RCC 7860 (cell line): ENCODE data around the gene CLN3.
A peak's percentile ranks its signal among the peaks of the same experiment; 100 is the strongest.
"Not testable (repeated sequence)": the region's sequence is repeated elsewhere in the genome, so short reads cannot be mapped to it uniquely, and the experiment has no call there.

Source experiments
- DNase-seq: peaks from one replicate; pipeline ENCODE4 v3.0.0-alpha.2; 2015; ENCODE audit warnings: low spot score
- FAIRE-seq: peaks from 2 replicates; lab custom pipeline; 2012; peaks lifted over from hg19 to GRCh38; lab: Jason Lieb, UNC

CLN3 gene

GRCh38 chr16:28491970-28492474 is at the start of gene CLN3:
Gene CLN3, minus strand, starts transcription at chr16:28492074. Its CDS starts 315 bp downstream, at chr16:28491759.
- FAIRE-seq, result peak; percentile 35
- peak; percentile 87 for DNase-seq

- DNase-seq (no peak), FAIRE-seq (no peak)
Measured at GRCh38 chr16:28540346-28540745, 48.5 kb upstream of the CLN3 start.

GRCh38 chr16:28538733-28539596 is 47.1 kb upstream of the CLN3 start, which contains the start of gene NUPR1:
Gene NUPR1, minus strand, starts transcription at chr16:28538974. Its CDS starts 67 bp downstream, at chr16:28538907.
- FAIRE-seq, result no peak

GRCh38 chr16:28537964-28538732 is 46.3 kb upstream of the CLN3 start:
- DNase-seq (no peak), FAIRE-seq (no peak)

More at GRCh38 chr16:28538733-28539596, 47.1 kb upstream of the CLN3 start, which contains the start of gene NUPR1:
- DNase-seq, result no peak

GRCh38 chr16:28537076-28537475 is 45.2 kb upstream of the CLN3 start:
- FAIRE-seq (no peak), DNase-seq (no peak)

- FAIRE-seq, result no peak
Measured at GRCh38 chr16:28534542-28535373, 42.9 kb upstream of the CLN3 start.

GRCh38 chr16:28532940-28533647 is 41.2 kb upstream of the CLN3 start:
- DNase-seq, result no peak
- no peak for FAIRE-seq

More at GRCh38 chr16:28534542-28535373, 42.9 kb upstream of the CLN3 start:
- no peak for DNase-seq

- DNase-seq, result no peak
- FAIRE-seq, result no peak
Measured at GRCh38 chr16:28531777-28532744, 40.2 kb upstream of the CLN3 start.

GRCh38 chr16:28529124-28529523 is 37.2 kb upstream of the CLN3 start:
- no peak for DNase-seq
- FAIRE-seq, result no peak

- no peak for DNase-seq
- FAIRE-seq, result no peak
Measured at GRCh38 chr16:28528463-28528867, 36.6 kb upstream of the CLN3 start.

- DNase-seq, result no peak
- no peak for FAIRE-seq
Measured at GRCh38 chr16:28527985-28528384, 36.1 kb upstream of the CLN3 start.

- DNase-seq, result not testable (repeated sequence)
Measured at GRCh38 chr16:28527100-28527785, 35.4 kb upstream of the CLN3 start.

GRCh38 chr16:28526201-28527099 is 34.6 kb upstream of the CLN3 start:
- FAIRE-seq, result no peak
- no peak for DNase-seq

More at GRCh38 chr16:28527100-28527785, 35.4 kb upstream of the CLN3 start:
- FAIRE-seq, result not testable (repeated sequence)

GRCh38 chr16:28524681-28525171 is 32.9 kb upstream of the CLN3 start:
- DNase-seq (no peak), FAIRE-seq (no peak)

GRCh38 chr16:28522792-28523191 is 30.9 kb upstream of the CLN3 start:
- FAIRE-seq, result no peak
- DNase-seq, result no peak

- FAIRE-seq (no peak), DNase-seq (no peak)
Measured at GRCh38 chr16:28521436-28521835, 29.6 kb upstream of the CLN3 start.

- DNase-seq, result no peak
Measured at GRCh38 chr16:28520672-28521071, 28.8 kb upstream of the CLN3 start.

More at GRCh38 chr16:28520672-28521071, 28.8 kb upstream of the CLN3 start:
- FAIRE-seq, result no peak
